Heart left ventricle (tissue), 13 donors: ENCODE measurements around the gene MVB12B.

Source experiments
- POLR2A ChIP-seq, 2 donors: fragments of 450-650 bp; IDR thresholded peaks; one replicate each; pipeline ENCODE4 v1.6.1; 2017; ENCODE audit warnings: antibody characterized with exemption in 2 of 2, mild to moderate bottlenecking in 2 of 2, moderate library complexity in 2 of 2
- TF ChIP-seq, protein P1 (sequence below), 12 donors: fragments of 200-600 bp; sonication (generic) in 4 of 12; IDR thresholded peaks; one replicate each; pipeline versions ENCODE4 v1.5.0 to v1.8.0; 2018 to 2022; ENCODE audit warnings: antibody characterized with exemption in 12 of 12, mild to moderate bottlenecking in 5 of 12
- donor health status: ischemic (EF 13 %, LVEDD 7.1; RV severe dilation, severe dysfunction).
- donor health status: DM: no; HTN: yes; CAD: no.
- donor health status: DM: no; HTN: no; CAD: no.
- donor health status: ischemic (EF 25% LVEDD 6.9; RV normal size, moderate dysfunction).
- donor health status: ischemic (EF 25% LVEDD 5.7; RV mildly dilated, moderate dysfunction).
- donor health status: ischemic (EF 35%, LVEDD 5.7; RV mildly dilated, moderate dysfunction).
- donor health status: nonischemic (EF 11% LVEDD 7.7; RV severe dilation, severe dysfunction).
- donor health status: DM: yes; HTN: yes; CAD: no.
- donor health status: PGD.
- donor health status: ischemic (EF 29% LVEDD 5.4; RV normal size, mild dysfunction).
- donor health status: nonischemic (EF 23%, LVEDD 6.1; RV moderate dilation, normal function).

GRCh38 chr9:126432659-126433058, 106.0 kb downstream of the MVB12B start:
- TF ChIP-seq, protein P1, sequence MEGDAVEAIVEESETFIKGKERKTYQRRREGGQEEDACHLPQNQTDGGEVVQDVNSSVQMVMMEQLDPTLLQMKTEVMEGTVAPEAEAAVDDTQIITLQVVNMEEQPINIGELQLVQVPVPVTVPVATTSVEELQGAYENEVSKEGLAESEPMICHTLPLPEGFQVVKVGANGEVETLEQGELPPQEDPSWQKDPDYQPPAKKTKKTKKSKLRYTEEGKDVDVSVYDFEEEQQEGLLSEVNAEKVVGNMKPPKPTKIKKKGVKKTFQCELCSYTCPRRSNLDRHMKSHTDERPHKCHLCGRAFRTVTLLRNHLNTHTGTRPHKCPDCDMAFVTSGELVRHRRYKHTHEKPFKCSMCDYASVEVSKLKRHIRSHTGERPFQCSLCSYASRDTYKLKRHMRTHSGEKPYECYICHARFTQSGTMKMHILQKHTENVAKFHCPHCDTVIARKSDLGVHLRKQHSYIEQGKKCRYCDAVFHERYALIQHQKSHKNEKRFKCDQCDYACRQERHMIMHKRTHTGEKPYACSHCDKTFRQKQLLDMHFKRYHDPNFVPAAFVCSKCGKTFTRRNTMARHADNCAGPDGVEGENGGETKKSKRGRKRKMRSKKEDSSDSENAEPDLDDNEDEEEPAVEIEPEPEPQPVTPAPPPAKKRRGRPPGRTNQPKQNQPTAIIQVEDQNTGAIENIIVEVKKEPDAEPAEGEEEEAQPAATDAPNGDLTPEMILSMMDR (IDR thresholded peaks at IDR 0.05): no peak
- no peak for TF ChIP-seq POLR2A (IDR thresholded peaks at IDR 0.05)
